GM18861 (cell line): ENCODE data around the gene PMVK.
"Not testable (repeated sequence)": the region's sequence is repeated elsewhere in the genome, so short reads cannot be mapped to it uniquely, and the experiment has no call there.

Experiments used
- ATAC-seq: cut with Tn5 transposase; IDR thresholded peaks from one replicate; pipeline ENCODE4 v1.9.1; 2021; ENCODE audit not compliant: unreplicated experiment

The PMVK gene

GRCh38 chr1:154936555-154937084, at the start of gene PMVK:
Gene PMVK (minus strand): TSS chr1:154936719. CDS start chr1:154936685, 34 bp downstream.
- peak; percentile 34 for ATAC-seq

GRCh38 chr1:154983776-154984466, 47.4 kb upstream of the PMVK start:
- ATAC-seq: no peak

GRCh38 chr1:154982897-154983648, 46.6 kb upstream of the PMVK start, which contains the start of gene FLAD1:
Gene FLAD1 (plus strand): TSS chr1:154983344. CDS start chr1:154983695, 351 bp downstream.
- ATAC-seq: peak; percentile 95

GRCh38 chr1:154982341-154982740, 45.8 kb upstream of the PMVK start:
- ATAC-seq: no peak

GRCh38 chr1:154978360-154978759, 41.8 kb upstream of the PMVK start:
- ATAC-seq: no peak

- not testable (repeated sequence) for ATAC-seq
These were observed 41.2 kb upstream of the PMVK start for GRCh38 chr1:154977762-154978161.

GRCh38 chr1:154975409-154976059, 39.0 kb upstream of the PMVK start:
- no peak for ATAC-seq

GRCh38 chr1:154974808-154975408, 38.4 kb upstream of the PMVK start:
- ATAC-seq: peak; percentile 46

GRCh38 chr1:154974102-154974807, 37.7 kb upstream of the PMVK start, which contains the start of gene CKS1B:
Gene CKS1B (plus strand): TSS chr1:154974681. CDS start chr1:154974746, 65 bp downstream.
- ATAC-seq: peak; percentile 72

- no peak for ATAC-seq
These were observed 37.0 kb upstream of the PMVK start for GRCh38 chr1:154973344-154974101.

- ATAC-seq: no peak
These were observed 36.2 kb upstream of the PMVK start for GRCh38 chr1:154972517-154973343.

- ATAC-seq: no peak
These were observed 35.6 kb upstream of the PMVK start for GRCh38 chr1:154972213-154972516.

- ATAC-seq: no peak
These were observed 35.0 kb upstream of the PMVK start for GRCh38 chr1:154971341-154971998.

- ATAC-seq: no peak
These were observed 34.3 kb upstream of the PMVK start, which contains the start of gene SHC1 for GRCh38 chr1:154970631-154971340. Gene SHC1 (minus strand): TSS chr1:154970747. CDS start chr1:154970526, 221 bp downstream.

GRCh38 chr1:154969860-154970452, 33.4 kb upstream of the PMVK start:
- ATAC-seq: no peak

- ATAC-seq: no peak
These were observed 32.7 kb upstream of the PMVK start for GRCh38 chr1:154969246-154969645.

- no peak for ATAC-seq
These were observed 32.2 kb upstream of the PMVK start for GRCh38 chr1:154968731-154969130.
